ENCODE results near the gene TSHZ1.

DNA sequence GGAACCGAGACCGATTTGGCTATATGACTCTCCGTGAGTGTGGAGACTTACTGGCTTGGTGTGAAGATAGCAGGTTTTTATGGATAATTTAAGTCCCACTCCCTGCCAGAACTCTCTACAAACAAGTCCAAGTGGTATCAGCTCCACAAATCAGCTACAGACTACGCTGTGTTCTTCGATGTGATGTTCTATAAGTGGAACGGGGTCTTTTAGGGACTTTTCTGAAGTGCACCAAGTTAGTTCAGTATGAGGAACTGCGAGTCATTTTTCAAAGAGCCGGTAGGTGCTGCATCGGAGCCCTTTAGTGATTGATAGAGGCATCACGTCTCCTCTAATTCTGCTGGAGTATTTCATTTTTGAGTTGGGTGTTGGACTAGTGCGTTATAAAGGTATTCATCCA lies 107.1 kb downstream of the TSHZ1 start:
- TF ChIP-seq CTCF (IDR thresholded peaks at IDR 0.05; ENCODE audit: poor library complexity, severe bottlenecking) (no peak), EZH2 (IDR thresholded peaks at IDR 0.05; ENCODE audit: borderline replicate concordance, insufficient read depth, low read length, poor library complexity, severe bottlenecking) (no peak), REST (IDR thresholded peaks at IDR 0.05; ENCODE audit: borderline replicate concordance) (no peak), SMC3 (conservative IDR thresholded peaks at IDR 0.05; ENCODE audit: poor library complexity) (no peak), TAF1 (IDR thresholded peaks at IDR 0.05; ENCODE audit: low read depth) (no peak)

Measured in neural cell (in vitro differentiated cells).